ENCODE measurements around the gene KLC1.

KLC1 gene

GRCh38 chr14:103697603-103698379 lies 68.8 kb downstream of the KLC1 start:
- Histone ChIP-seq H3K4me3 (ENCODE audit: extremely low read depth, insufficient read depth, low read length, poor library complexity, severe bottlenecking) (no peak overlapping the region), H3K9me3 (ENCODE audit: control insufficient read depth, low read length) (no peaks in the 10 kb centered on the region), H3K36me3 (ENCODE audit: control insufficient read depth, insufficient read depth, low read length) (peaks cover 84% of the 10 kb centered on the region), H3K4me1 (ENCODE audit: control insufficient read depth, insufficient read depth, low read length, poor library complexity, severe bottlenecking) (peaks cover 17% of the 10 kb centered on the region), H3K27ac (ENCODE audit: low read depth, low read length, severe bottlenecking) (no peak overlapping the region)
- 96 to 97% methylated on average over 4 to 11 of the region's 14 CpGs for WGBS, 2 experiments (ENCODE audit: insufficient coverage in 2 of 2)

DNA sequence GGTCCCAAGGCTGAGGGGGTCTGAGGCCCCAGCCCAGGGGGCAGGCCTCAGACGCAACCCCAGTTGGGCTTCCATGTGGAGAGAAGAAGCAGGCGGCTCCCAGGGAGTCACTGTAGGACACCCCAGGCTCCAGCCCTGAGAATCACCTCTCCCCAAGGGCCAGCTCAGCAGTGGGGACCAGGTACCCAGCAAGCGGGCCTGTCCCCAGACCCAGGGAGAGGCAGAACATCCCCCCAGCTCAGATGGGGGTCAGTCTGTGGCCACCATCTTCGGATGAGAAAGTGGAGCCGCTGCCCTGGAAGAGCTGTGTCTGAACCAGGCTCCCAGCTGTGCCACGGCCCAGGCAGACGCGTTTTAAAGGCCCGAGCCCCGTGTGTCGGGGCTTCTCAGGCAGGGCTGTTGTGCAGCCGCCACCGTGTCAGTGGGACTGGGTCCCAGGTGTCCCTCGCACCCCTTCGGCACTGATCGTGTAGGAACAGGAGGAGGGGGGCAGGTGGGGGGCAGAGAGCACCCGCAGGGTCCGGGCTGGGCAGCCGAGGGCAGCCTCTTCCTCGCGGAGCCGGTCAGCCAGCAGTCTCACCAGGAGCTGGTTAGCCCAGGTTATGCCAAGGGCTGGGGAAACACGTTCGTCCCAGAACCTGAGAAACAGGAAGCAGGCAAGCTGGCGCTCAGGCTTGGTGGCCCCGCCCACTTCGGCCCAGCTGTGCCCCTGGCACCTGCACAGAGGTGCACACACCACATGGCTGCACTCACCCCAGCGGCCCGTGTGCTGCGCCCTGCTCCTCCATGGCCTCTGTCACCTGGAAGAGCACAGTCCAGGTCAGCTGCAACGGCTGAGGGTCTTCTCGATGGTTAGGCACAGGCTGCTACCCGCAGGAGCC lies 69.6 kb downstream of the KLC1 start:
- H3K4me1 ChIP-seq (ENCODE audit: control insufficient read depth, insufficient read depth, low read length, poor library complexity, severe bottlenecking) = peaks cover 17% of the 10 kb centered on the region
- peaks cover 83% of the 10 kb centered on the region for H3K36me3 ChIP-seq (ENCODE audit: control insufficient read depth, insufficient read depth, low read length)
- 94 to 97% methylated on average over 29 to 33 of the region's 33 CpGs for WGBS, 2 experiments (ENCODE audit: insufficient coverage in 2 of 2)
- no peak overlapping the region for H3K27ac ChIP-seq (ENCODE audit: low read depth, low read length, severe bottlenecking)
- no peak overlapping the region for H3K4me3 ChIP-seq (ENCODE audit: extremely low read depth, insufficient read depth, low read length, poor library complexity, severe bottlenecking)
- H3K9me3 ChIP-seq (ENCODE audit: control insufficient read depth, low read length) = no peaks in the 10 kb centered on the region

- peaks cover 21% of the 10 kb centered on the region for H3K4me1 ChIP-seq (ENCODE audit: control insufficient read depth, insufficient read depth, low read length, poor library complexity, severe bottlenecking)
- no peaks in the 10 kb centered on the region for H3K9me3 ChIP-seq (ENCODE audit: control insufficient read depth, low read length)
- WGBS, 2 experiments (ENCODE audit: insufficient coverage in 2 of 2) = 95 to 98% methylated on average over 16 to 17 of the region's 17 CpGs
- H3K36me3 ChIP-seq (ENCODE audit: control insufficient read depth, insufficient read depth, low read length) = peaks cover 82% of the 10 kb centered on the region
- no peak overlapping the region for H3K27ac ChIP-seq (ENCODE audit: low read depth, low read length, severe bottlenecking)
- no peak overlapping the region for H3K4me3 ChIP-seq (ENCODE audit: extremely low read depth, insufficient read depth, low read length, poor library complexity, severe bottlenecking)
Observed at GRCh38 chr14:103699261-103699661, 70.2 kb downstream of the KLC1 start.

DNA sequence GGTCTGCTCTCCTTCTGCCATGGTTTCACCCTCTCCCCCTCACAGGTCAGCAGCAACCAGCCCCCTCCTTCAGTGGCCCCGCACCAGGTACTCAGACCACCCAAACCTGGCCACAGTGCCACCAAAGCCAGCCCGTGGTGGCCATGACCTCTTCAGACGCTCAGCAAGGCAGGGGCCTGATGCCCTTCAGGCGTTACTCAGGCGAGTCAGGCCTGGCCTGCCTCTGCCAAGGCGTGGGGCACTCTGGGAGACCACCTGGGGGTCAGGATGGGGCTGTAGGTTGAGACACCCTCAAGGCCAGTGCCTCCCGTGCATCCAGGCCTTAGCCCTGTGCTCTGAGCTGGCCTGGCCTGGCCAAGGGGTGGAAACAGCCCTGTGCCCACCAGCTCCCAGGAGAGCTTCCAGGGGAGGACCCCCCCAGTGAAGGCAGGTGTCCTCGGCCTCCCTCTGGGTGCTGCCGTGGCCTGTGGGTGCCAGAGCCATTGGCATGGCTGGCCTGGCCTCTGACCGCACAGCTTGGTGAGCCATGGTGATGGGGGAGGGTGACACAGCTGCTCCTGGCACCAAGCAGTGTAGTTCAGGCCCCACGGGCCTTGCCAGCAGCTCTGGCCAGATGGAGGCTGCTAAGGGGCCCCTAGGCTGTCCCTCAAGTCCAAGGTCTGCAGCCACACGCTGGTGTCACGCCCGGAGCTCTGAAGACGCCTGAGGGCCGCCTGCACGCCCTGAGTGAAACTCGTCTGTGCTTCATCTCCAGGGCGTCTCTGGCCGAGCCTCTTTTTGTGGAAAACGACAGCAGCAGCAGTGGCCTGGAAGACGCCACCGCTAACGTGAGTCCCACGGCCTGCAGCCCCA lies 71.1 kb downstream of the KLC1 start:
- peaks cover 21% of the 10 kb centered on the region for H3K4me1 ChIP-seq (ENCODE audit: control insufficient read depth, insufficient read depth, low read length, poor library complexity, severe bottlenecking)
- WGBS, 2 experiments (ENCODE audit: insufficient coverage in 2 of 2) = 94 to 98% methylated on average over 21 to 24 of the region's 25 CpGs
- H3K4me3 ChIP-seq (ENCODE audit: extremely low read depth, insufficient read depth, low read length, poor library complexity, severe bottlenecking) = no peak overlapping the region
- no peak overlapping the region for H3K27ac ChIP-seq (ENCODE audit: low read depth, low read length, severe bottlenecking)
- no peaks in the 10 kb centered on the region for H3K9me3 ChIP-seq (ENCODE audit: control insufficient read depth, low read length)
- H3K36me3 ChIP-seq (ENCODE audit: control insufficient read depth, insufficient read depth, low read length) = peaks cover 82% of the 10 kb centered on the region

GRCh38 chr14:103700753-103701490 lies 71.9 kb downstream of the KLC1 start:
- WGBS, 2 experiments (ENCODE audit: insufficient coverage in 2 of 2) = 95 to 96% methylated on average over 15 to 20 of the region's 21 CpGs
- Histone ChIP-seq H3K4me3 (ENCODE audit: extremely low read depth, insufficient read depth, low read length, poor library complexity, severe bottlenecking) (no peak overlapping the region), H3K27ac (ENCODE audit: low read depth, low read length, severe bottlenecking) (no peak overlapping the region), H3K36me3 (ENCODE audit: control insufficient read depth, insufficient read depth, low read length) (peaks cover 85% of the 10 kb centered on the region), H3K9me3 (ENCODE audit: control insufficient read depth, low read length) (no peaks in the 10 kb centered on the region), H3K4me1 (ENCODE audit: control insufficient read depth, insufficient read depth, low read length, poor library complexity, severe bottlenecking) (peaks cover 16% of the 10 kb centered on the region)

GRCh38 chr14:103702095-103702494 lies 73.1 kb downstream of the KLC1 start:
- WGBS, 2 experiments (ENCODE audit: insufficient coverage in 2 of 2) = 95 to 96% methylated on average over 5 of the region's 5 CpGs
- no peak overlapping the region for H3K27ac ChIP-seq (ENCODE audit: low read depth, low read length, severe bottlenecking)
- peaks cover 90% of the 10 kb centered on the region for H3K36me3 ChIP-seq (ENCODE audit: control insufficient read depth, insufficient read depth, low read length)

GRCh38 chr14:103702497-103703432 lies 73.8 kb downstream of the KLC1 start:
- Histone ChIP-seq H3K36me3 (ENCODE audit: control insufficient read depth, insufficient read depth, low read length) (peaks cover 90% of the 10 kb centered on the region), H3K27ac (ENCODE audit: low read depth, low read length, severe bottlenecking) (no peak overlapping the region)
- 96 to 98% methylated on average over 29 of the region's 29 CpGs for WGBS, 2 experiments (ENCODE audit: insufficient coverage in 2 of 2)

More at GRCh38 chr14:103702095-103702494, 73.1 kb downstream of the KLC1 start:
- no peaks in the 10 kb centered on the region for H3K9me3 ChIP-seq (ENCODE audit: control insufficient read depth, low read length)
- H3K4me3 ChIP-seq (ENCODE audit: extremely low read depth, insufficient read depth, low read length, poor library complexity, severe bottlenecking) = no peak overlapping the region
- H3K4me1 ChIP-seq (ENCODE audit: control insufficient read depth, insufficient read depth, low read length, poor library complexity, severe bottlenecking) = peaks cover 5% of the 10 kb centered on the region

GRCh38 chr14:103703433-103704385 lies 74.7 kb downstream of the KLC1 start:
- WGBS, 2 experiments (ENCODE audit: insufficient coverage in 2 of 2) = 93 to 98% methylated on average over 18 to 19 of the region's 24 CpGs
- H3K4me3 ChIP-seq (ENCODE audit: extremely low read depth, insufficient read depth, low read length, poor library complexity, severe bottlenecking) = no peak overlapping the region
- H3K4me1 ChIP-seq (ENCODE audit: control insufficient read depth, insufficient read depth, low read length, poor library complexity, severe bottlenecking) = peaks cover 5% of the 10 kb centered on the region
- no peak overlapping the region for H3K27ac ChIP-seq (ENCODE audit: low read depth, low read length, severe bottlenecking)
- H3K9me3 ChIP-seq (ENCODE audit: control insufficient read depth, low read length) = no peaks in the 10 kb centered on the region
- peaks cover 90% of the 10 kb centered on the region for H3K36me3 ChIP-seq (ENCODE audit: control insufficient read depth, insufficient read depth, low read length)

More at GRCh38 chr14:103702497-103703432, 73.8 kb downstream of the KLC1 start:
- no peak overlapping the region for H3K4me3 ChIP-seq (ENCODE audit: extremely low read depth, insufficient read depth, low read length, poor library complexity, severe bottlenecking)
- H3K9me3 ChIP-seq (ENCODE audit: control insufficient read depth, low read length) = no peaks in the 10 kb centered on the region
- H3K4me1 ChIP-seq (ENCODE audit: control insufficient read depth, insufficient read depth, low read length, poor library complexity, severe bottlenecking) = peaks cover 5% of the 10 kb centered on the region

Data from mesodermal cell (in vitro differentiated cells).